Hypothalamus (tissue), 51 donors: ENCODE data around the gene RBCK1.
"Not testable (repeated sequence)": the region's sequence is repeated elsewhere in the genome, so short reads cannot be mapped to it uniquely, and the experiment has no call there.

Source experiments
- DNase-seq, 51 donors: peaks; one replicate each; lab custom pipeline; 2025; lab: John Stamatoyannopoulos, UW

The RBCK1 gene

GRCh38 chr20:433300-433975 lies 25.3 kb downstream of the RBCK1 start:
- DNase-seq, result no peak

GRCh38 chr20:434221-434620 lies 26.1 kb downstream of the RBCK1 start:
- DNase-seq, result no peak

GRCh38 chr20:434661-435419 lies 26.7 kb downstream of the RBCK1 start:
- DNase-seq, result no peak

- DNase-seq, result no peak
Observed at GRCh38 chr20:435558-435957, 27.5 kb downstream of the RBCK1 start.

GRCh38 chr20:436476-436875 lies 28.4 kb downstream of the RBCK1 start:
- no peak for DNase-seq

GRCh38 chr20:437787-438486 lies 29.8 kb downstream of the RBCK1 start:
- DNase-seq, result no peak

GRCh38 chr20:438571-439469 lies 30.7 kb downstream of the RBCK1 start:
- peak in 2 of 51 donors; percentile 13 to 19 for DNase-seq

GRCh38 chr20:440148-440547 lies 32.0 kb downstream of the RBCK1 start:
- no peak for DNase-seq

- DNase-seq, result no peak
Observed at GRCh38 chr20:440636-441035, 32.5 kb downstream of the RBCK1 start.

- DNase-seq, result no peak
Observed at GRCh38 chr20:443223-443775, 35.2 kb downstream of the RBCK1 start.

GRCh38 chr20:444117-444516 lies 36.0 kb downstream of the RBCK1 start:
- DNase-seq, result no peak

- DNase-seq, result peak in 1 of 51 donors; percentile 8
Observed at GRCh38 chr20:444862-445426, 36.8 kb downstream of the RBCK1 start.

- no peak for DNase-seq
Observed at GRCh38 chr20:445514-446336, 37.6 kb downstream of the RBCK1 start.

GRCh38 chr20:452021-452420 lies 43.9 kb downstream of the RBCK1 start:
- not testable (repeated sequence) for DNase-seq

- no peak for DNase-seq
Observed at GRCh38 chr20:454951-455350, 46.9 kb downstream of the RBCK1 start.

- DNase-seq, result no peak
Observed at GRCh38 chr20:458776-459175, 50.7 kb downstream of the RBCK1 start.

- DNase-seq, result no peak
Observed at GRCh38 chr20:460180-460579, 52.1 kb downstream of the RBCK1 start.

GRCh38 chr20:460707-461106 lies 52.6 kb downstream of the RBCK1 start:
- peak in 1 of 51 donors; percentile 5 for DNase-seq
